Effector CD8-positive, alpha-beta T cell (primary cell): ENCODE measurements around the gene TPM4.
"Not testable (repeated sequence)": the region's sequence is repeated elsewhere in the genome, so short reads cannot be mapped to it uniquely, and the experiment has no call there.

Experiments
- DNase-seq: peaks from one replicate; lab custom pipeline; 2025; lab: John Stamatoyannopoulos, UW

Gene TPM4

GRCh38 chr19:16073988-16074387 lies 2.3 kb upstream of the TPM4 start:
- DNase-seq, result no peak

- no peak for DNase-seq
These were observed 1.6 kb upstream of the TPM4 start for GRCh38 chr19:16074488-16075365.

GRCh38 chr19:16075430-16076153 lies 703 bp upstream of the TPM4 start:
- DNase-seq, result no peak

- no peak for DNase-seq
These were observed 790 bp downstream of the TPM4 start for GRCh38 chr19:16076958-16077611.

GRCh38 chr19:16077984-16078758 lies 1.9 kb downstream of the TPM4 start:
- no peak for DNase-seq

- DNase-seq, result peak; percentile 41
These were observed 2.7 kb downstream of the TPM4 start for GRCh38 chr19:16078759-16079707.

- DNase-seq, result no peak
These were observed 7.9 kb downstream of the TPM4 start for GRCh38 chr19:16084067-16084685.

- DNase-seq, result no peak
These were observed 8.8 kb downstream of the TPM4 start for GRCh38 chr19:16085115-16085514.

GRCh38 chr19:16087404-16087803 lies 11.1 kb downstream of the TPM4 start:
- not testable (repeated sequence) for DNase-seq

- DNase-seq, result no peak
These were observed 11.6 kb downstream of the TPM4 start for GRCh38 chr19:16087940-16088339.

- DNase-seq, result no peak
These were observed 12.2 kb downstream of the TPM4 start for GRCh38 chr19:16088351-16089009.

- DNase-seq, result no peak
These were observed 12.9 kb downstream of the TPM4 start for GRCh38 chr19:16089010-16089846.

GRCh38 chr19:16091546-16092475 lies 15.5 kb downstream of the TPM4 start:
- no peak for DNase-seq

GRCh38 chr19:16094360-16095070 lies 18.2 kb downstream of the TPM4 start:
- DNase-seq, result no peak

GRCh38 chr19:16095071-16095571 lies 18.8 kb downstream of the TPM4 start:
- no peak for DNase-seq

GRCh38 chr19:16096280-16096855 lies 20.1 kb downstream of the TPM4 start:
- no peak for DNase-seq
